RWPE2 (cell line): ENCODE measurements around the gene EMC6.

Experiments used
- ATAC-seq: fragments of 200-7000 bp; cut with Tn5 transposase; 3 replicates; pipeline ENCODE4 v1.9.1; 2021; ENCODE audit warnings: low read depth
- DNase-seq: peaks from one replicate; pipeline ENCODE4 v3.0.0-alpha.2; 2020; ENCODE audit warnings: low spot score
- H3K27ac ChIP-seq: fragments of 450-650 bp; 2 replicates; pipeline ENCODE4 v1.5.1; 2017; ENCODE audit warnings: mild to moderate bottlenecking; ENCODE audit not compliant: poor library complexity, severe bottlenecking
- H3K27me3 ChIP-seq: fragments of 250-450 bp; sonication (Bioruptor Pico); 2 replicates; pipeline ENCODE4 v1.5.1; 2021; ENCODE audit warnings: mild to moderate bottlenecking, moderate library complexity; ENCODE audit not compliant: insufficient read depth, poor library complexity, severe bottlenecking
- H3K36me3 ChIP-seq: fragments of 250-450 bp; sonication (Bioruptor Pico); 2 replicates; pipeline ENCODE4 v1.5.1; 2020; ENCODE audit warnings: low read depth, mild to moderate bottlenecking, moderate library complexity
- H3K4me1 ChIP-seq: fragments of 250-450 bp; sonication (Bioruptor Pico); 2 replicates; pipeline ENCODE4 v1.5.1; 2021; ENCODE audit warnings: mild to moderate bottlenecking, moderate library complexity; ENCODE audit not compliant: insufficient read depth, poor library complexity, severe bottlenecking
- H3K4me3 ChIP-seq: fragments of 250-450 bp; sonication (Bioruptor Pico); 2 replicates; pipeline ENCODE4 v1.5.1; 2021; ENCODE audit warnings: mild to moderate bottlenecking, moderate library complexity; ENCODE audit not compliant: severe bottlenecking
- H3K9me3 ChIP-seq: fragments of 250-450 bp; sonication (Bioruptor Pico); 2 replicates; pipeline ENCODE4 v1.5.1; 2021; ENCODE audit warnings: mild to moderate bottlenecking, moderate library complexity; ENCODE audit not compliant: severe bottlenecking
- TF ChIP-seq, protein P1 (sequence below): fragments of 450-650 bp; IDR thresholded peaks from one replicate; pipeline ENCODE4 v1.5.1; 2017; ENCODE audit warnings: mild to moderate bottlenecking, moderate library complexity; ENCODE audit not compliant: poor library complexity, severe bottlenecking

The EMC6 gene

DNA sequence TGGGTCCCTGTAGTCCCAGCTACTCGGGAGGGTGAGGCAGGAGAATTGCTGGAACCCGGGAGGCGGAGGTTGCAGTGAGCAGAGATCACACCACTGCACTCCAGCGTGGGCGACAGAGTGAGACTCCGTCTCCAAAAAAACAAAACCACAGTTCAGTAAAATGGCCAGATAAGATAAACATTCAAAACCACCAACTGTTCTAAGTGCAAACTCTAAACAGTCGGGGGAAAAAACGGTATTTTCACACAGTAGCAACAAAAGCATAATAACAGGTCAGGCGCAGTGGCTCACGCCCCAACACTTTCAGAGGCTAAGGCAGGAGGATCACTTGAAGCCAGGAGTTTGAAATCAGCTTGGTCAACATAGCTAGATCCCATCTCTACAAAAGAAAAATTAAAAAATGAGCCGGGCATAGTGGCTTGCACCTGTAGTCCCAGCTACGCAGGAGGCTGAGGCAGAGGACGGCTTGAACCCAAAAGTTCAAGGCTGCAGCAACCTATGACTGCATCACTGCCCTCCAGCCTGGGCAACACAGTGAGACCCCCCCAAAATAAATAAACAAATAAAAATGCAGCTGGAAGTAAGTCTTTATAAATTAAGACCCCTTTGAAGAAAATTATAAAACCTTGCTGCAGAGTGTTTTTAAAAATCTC is 44.3 kb downstream of the EMC6 start:
- TF ChIP-seq, protein P1, sequence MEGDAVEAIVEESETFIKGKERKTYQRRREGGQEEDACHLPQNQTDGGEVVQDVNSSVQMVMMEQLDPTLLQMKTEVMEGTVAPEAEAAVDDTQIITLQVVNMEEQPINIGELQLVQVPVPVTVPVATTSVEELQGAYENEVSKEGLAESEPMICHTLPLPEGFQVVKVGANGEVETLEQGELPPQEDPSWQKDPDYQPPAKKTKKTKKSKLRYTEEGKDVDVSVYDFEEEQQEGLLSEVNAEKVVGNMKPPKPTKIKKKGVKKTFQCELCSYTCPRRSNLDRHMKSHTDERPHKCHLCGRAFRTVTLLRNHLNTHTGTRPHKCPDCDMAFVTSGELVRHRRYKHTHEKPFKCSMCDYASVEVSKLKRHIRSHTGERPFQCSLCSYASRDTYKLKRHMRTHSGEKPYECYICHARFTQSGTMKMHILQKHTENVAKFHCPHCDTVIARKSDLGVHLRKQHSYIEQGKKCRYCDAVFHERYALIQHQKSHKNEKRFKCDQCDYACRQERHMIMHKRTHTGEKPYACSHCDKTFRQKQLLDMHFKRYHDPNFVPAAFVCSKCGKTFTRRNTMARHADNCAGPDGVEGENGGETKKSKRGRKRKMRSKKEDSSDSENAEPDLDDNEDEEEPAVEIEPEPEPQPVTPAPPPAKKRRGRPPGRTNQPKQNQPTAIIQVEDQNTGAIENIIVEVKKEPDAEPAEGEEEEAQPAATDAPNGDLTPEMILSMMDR, result no peak
- H3K4me3 ChIP-seq, result no peak overlapping the region
- H3K27ac ChIP-seq, result no peak overlapping the region
- no peaks in the 10 kb centered on the region for H3K9me3 ChIP-seq
- H3K36me3 ChIP-seq, result peaks cover 48% of the 10 kb centered on the region
- no peak for DNase-seq
- H3K27me3 ChIP-seq, result no peaks in the 10 kb centered on the region
- ATAC-seq, result no peak
- peaks cover 5% of the 10 kb centered on the region for H3K4me1 ChIP-seq

DNA sequence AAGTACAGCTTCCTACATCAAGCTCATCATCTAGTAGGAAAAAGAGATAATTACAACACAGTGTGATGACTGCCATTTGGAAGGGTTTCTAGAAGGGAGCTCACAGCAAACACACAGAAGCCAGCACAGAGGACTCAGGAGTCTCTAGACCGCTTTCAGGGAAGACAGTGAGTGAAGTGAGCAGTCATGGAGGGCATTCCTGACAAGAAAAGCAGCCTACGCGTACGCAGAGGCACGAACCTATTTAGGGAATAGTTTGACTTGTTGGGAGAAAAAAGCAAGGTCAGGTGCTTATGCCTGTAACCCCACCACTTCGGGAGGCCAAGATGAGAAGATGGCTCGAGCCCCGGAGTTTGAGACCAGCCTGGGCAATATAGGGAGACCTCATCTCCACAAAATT is 46.7 kb downstream of the EMC6 start:
- no peaks in the 10 kb centered on the region for H3K27me3 ChIP-seq
- no peak overlapping the region for H3K27ac ChIP-seq
- H3K36me3 ChIP-seq, result peaks cover 71% of the 10 kb centered on the region
- TF ChIP-seq, protein P1, result no peak
- no peak for ATAC-seq
- no peak overlapping the region for H3K4me3 ChIP-seq
- H3K4me1 ChIP-seq, result peaks cover 15% of the 10 kb centered on the region
- no peak for DNase-seq
- no peaks in the 10 kb centered on the region for H3K9me3 ChIP-seq

DNA sequence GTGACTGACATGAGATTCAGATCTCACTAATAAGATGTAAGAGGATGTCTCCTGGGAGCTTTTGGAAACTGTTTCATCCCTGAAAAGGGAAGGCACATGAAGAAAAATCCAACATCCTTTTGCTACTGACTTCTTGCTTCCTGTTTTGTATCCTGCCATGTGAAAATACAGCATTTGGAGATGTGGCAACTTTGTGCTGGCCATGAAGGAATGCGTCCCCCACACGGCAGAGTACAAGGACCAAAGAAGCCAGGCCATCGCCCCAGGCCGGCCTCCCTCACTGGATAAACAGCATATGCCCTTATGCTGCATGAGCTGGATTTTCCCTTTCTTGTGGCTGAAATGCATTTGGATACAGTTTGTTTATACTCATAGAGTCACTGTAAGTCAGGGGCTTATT is 49.6 kb downstream of the EMC6 start:
- H3K27ac ChIP-seq, result no peak overlapping the region
- H3K4me1 ChIP-seq, result peaks cover 22% of the 10 kb centered on the region
- H3K36me3 ChIP-seq, result peaks cover 78% of the 10 kb centered on the region
- no peaks in the 10 kb centered on the region for H3K9me3 ChIP-seq
- no peak overlapping the region for H3K4me3 ChIP-seq
- H3K27me3 ChIP-seq, result no peaks in the 10 kb centered on the region
- no peak for DNase-seq
- no peak for ATAC-seq
- TF ChIP-seq, protein P1, result no peak

DNA sequence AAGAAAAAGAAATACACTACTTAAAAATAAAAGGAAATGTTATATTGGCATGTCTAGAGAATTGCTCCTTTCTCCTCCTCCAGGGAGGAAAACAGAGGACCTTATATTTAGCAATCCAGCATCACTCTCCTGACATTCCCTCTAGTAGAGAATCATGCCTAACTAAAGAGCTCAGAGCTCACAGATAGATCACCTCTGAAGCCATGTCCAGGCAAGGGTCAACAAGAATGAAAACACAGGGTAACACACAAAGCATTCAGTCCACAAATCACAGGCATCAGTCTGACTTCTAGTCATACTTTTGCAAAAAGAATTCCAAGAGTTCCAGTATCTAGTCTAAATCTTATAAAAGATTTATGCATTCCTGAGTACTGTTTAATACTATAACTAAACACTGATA is 50.7 kb downstream of the EMC6 start:
- H3K36me3 ChIP-seq, result peaks cover 72% of the 10 kb centered on the region

More for the DNA sequence above, 50.7 kb downstream of the EMC6 start:
- H3K9me3 ChIP-seq, result no peaks in the 10 kb centered on the region
- ATAC-seq (no peak), DNase-seq (no peak)
- H3K27me3 ChIP-seq, result no peaks in the 10 kb centered on the region
- H3K27ac ChIP-seq, result peak overlapping the region; percentile 74
- no peak overlapping the region for H3K4me3 ChIP-seq
- TF ChIP-seq, protein P1, result no peak
- H3K4me1 ChIP-seq, result peaks cover 22% of the 10 kb centered on the region
